ENCODE data around the gene TIGD6.

DNA sequence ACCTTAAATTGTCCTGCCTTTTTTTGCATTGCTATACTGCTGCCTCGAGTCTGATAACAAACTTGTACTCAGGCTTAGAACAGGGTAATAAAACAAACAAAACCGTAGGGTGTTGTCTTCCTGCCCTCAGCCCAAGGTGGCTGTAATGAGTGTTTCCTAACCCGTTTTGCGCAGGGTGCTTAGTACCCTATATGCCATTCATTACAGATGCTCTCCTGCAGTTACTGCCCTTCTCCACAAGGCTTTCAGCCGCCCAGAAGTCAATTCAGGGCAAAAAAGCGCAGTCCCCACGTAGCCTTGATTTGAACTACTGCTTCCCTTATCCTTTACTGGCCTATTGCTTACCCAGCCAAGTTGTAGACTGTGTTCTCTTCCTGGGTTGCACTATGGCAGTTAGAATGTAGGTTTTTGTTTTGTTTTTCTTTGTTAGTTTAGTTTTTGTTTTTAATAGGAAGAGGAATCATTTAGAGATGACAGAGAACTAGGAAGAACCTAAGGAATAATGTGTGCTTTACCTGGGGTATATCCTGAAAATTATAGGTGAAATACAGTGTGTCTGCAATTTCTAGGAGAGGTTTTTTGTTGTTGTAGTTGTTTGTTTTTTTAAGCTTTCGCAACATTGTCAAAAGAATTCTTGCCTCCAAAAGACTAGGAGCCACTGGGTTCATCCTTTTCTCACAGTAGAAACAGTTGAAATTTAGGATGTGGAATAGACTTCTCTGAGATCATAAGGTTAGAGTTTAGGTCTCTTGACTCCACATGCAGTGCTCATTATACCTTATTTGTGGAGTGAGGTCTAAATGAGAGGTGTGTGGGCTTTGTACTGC is 1.4 kb upstream of the TIGD6 start:
- TF ChIP-seq, protein P1, sequence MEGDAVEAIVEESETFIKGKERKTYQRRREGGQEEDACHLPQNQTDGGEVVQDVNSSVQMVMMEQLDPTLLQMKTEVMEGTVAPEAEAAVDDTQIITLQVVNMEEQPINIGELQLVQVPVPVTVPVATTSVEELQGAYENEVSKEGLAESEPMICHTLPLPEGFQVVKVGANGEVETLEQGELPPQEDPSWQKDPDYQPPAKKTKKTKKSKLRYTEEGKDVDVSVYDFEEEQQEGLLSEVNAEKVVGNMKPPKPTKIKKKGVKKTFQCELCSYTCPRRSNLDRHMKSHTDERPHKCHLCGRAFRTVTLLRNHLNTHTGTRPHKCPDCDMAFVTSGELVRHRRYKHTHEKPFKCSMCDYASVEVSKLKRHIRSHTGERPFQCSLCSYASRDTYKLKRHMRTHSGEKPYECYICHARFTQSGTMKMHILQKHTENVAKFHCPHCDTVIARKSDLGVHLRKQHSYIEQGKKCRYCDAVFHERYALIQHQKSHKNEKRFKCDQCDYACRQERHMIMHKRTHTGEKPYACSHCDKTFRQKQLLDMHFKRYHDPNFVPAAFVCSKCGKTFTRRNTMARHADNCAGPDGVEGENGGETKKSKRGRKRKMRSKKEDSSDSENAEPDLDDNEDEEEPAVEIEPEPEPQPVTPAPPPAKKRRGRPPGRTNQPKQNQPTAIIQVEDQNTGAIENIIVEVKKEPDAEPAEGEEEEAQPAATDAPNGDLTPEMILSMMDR (IDR thresholded peaks at IDR 0.05; ENCODE audit: low read depth, low read length) = peak; percentile 63
- TF ChIP-seq, protein P2, sequence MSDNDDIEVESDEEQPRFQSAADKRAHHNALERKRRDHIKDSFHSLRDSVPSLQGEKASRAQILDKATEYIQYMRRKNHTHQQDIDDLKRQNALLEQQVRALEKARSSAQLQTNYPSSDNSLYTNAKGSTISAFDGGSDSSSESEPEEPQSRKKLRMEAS (IDR thresholded peaks at IDR 0.05; ENCODE audit: low read depth, low read length) = peak; percentile 43
- TF ChIP-seq POLR2A (IDR thresholded peaks at IDR 0.05; ENCODE audit: extremely low read depth, insufficient read length) (no peak), MYC (IDR thresholded peaks at IDR 0.05; ENCODE audit: low read depth, low read length) (0 out of 2 replicates have a peak, but pooled peaks have one; percentile 35)
